K562 (cell line): ENCODE results near the gene NLE1. TPM values are rescaled to one million over a fixed set of nuclear protein-coding genes. Genes with fewer than 3 reads are reported as not detected.

Experiments used
- ATAC-seq: fragments of 200-7000 bp; cut with Tn5 transposase; 3 replicates; pipeline ENCODE4 v1.9.1; 2020; ENCODE audit warnings: moderate library complexity
- BruUV-seq: library from RNA; stranded (reverse); fragments of 400-500 nt; replicated peaks from 2 replicates; lab custom pipeline; 2021; lab: Mats Ljungman, UMichigan
- CTCF ChIA-PET: fragments of 300-600 bp; formaldehyde crosslinking; extraction: SDS; loops from one replicate; lab custom pipeline; 2021; ENCODE audit warnings: low intra/inter-chr PET ratio; lab: Yijun Ruan, JAX
- POLR2A ChIA-PET: fragments of 300-600, 350-650 bp; sonication (Branson Sonifier 250); formaldehyde crosslinking; extraction: SDS; loops from one replicate; lab custom pipeline; 2021; ENCODE audit warnings: antibody characterized with exemption, inconsistent platforms; lab: Yijun Ruan, JAX
- DNase-seq, 4 experiments: peaks; one replicate each; pipeline versions ENCODE4 v3.0.0 to v3.0.0-alpha.2; 2011 to 2018; ENCODE audit warnings: low spot score in 3 of 4, mixed read lengths in 3 of 4; ENCODE audit errors: extremely low read depth in 1 of 4
- FAIRE-seq: peaks from 2 replicates; lab custom pipeline; 2011; peaks lifted over from hg19 to GRCh38; lab: Jason Lieb, UNC
- H2AFZ ChIP-seq: 2 replicates; pipeline ENCODE4 v1.6.0; 2011; ENCODE audit warnings: low read depth, low read length, control low read depth, inconsistent platforms
- H3K27ac ChIP-seq: fragments of 200-600 bp; 3 replicates; pipeline ENCODE4 v1.8.0; 2011; ENCODE audit warnings: low read depth, mild to moderate bottlenecking, control low read depth, inconsistent platforms, low read length, moderate library complexity, mixed read lengths; ENCODE audit errors: extremely low read depth
- H3K27me3 ChIP-seq, 2 experiments: fragments of 300-600 bp in 1 of 2; 2 replicates in 1 of 2; 3 replicates in 1 of 2; pipeline versions ENCODE4 v1.6.0 to v1.8.0; 2011; ENCODE audit warnings: inconsistent platforms in 2 of 2, low read length in 2 of 2, mild to moderate bottlenecking in 1 of 2, mixed read lengths in 1 of 2, moderate library complexity in 1 of 2; ENCODE audit not compliant: control insufficient read depth in 2 of 2, insufficient read depth in 2 of 2
- H3K36me3 ChIP-seq: fragments of 300-600 bp; 3 replicates; pipeline ENCODE4 v1.8.0; 2011; ENCODE audit warnings: mild to moderate bottlenecking, low read length, inconsistent platforms; ENCODE audit not compliant: control insufficient read depth, insufficient read depth
- H3K4me1 ChIP-seq, 2 experiments: fragments of 200-600 bp in 1 of 2; replicated peaks in 1 of 2; 2 replicates in 1 of 2; 3 replicates in 1 of 2; pipeline versions ENCODE4 v1.5.1 to v1.8.0; 2011; ENCODE audit warnings: inconsistent platforms in 2 of 2, low read length in 2 of 2, mild to moderate bottlenecking in 1 of 2, mixed read lengths in 1 of 2, moderate library complexity in 1 of 2; ENCODE audit not compliant: control insufficient read depth in 2 of 2, insufficient read depth in 2 of 2
- H3K4me2 ChIP-seq: 2 replicates; pipeline ENCODE4 v1.6.1; 2011; ENCODE audit warnings: low read length, control low read depth, inconsistent platforms, mixed read lengths; ENCODE audit not compliant: insufficient read depth
- H3K4me3 ChIP-seq: fragments of 200-600 bp; sonication (generic), shearing (Covaris generic); 2 replicates; pipeline ENCODE4 v1.5.1; 2016; ENCODE audit warnings: control low read depth, inconsistent platforms
- H3K79me2 ChIP-seq: fragments of 200-600 bp; 3 replicates; pipeline ENCODE4 v1.8.0; 2011; ENCODE audit warnings: low read length, inconsistent platforms; ENCODE audit not compliant: control insufficient read depth, insufficient read depth
- H3K9ac ChIP-seq, 2 experiments: 2 replicates each; pipeline versions ENCODE4 v1.6.0 to v1.6.1; 2011; ENCODE audit warnings: low read depth in 2 of 2, low read length in 2 of 2, control low read depth in 1 of 2, inconsistent platforms in 1 of 2, mild to moderate bottlenecking in 1 of 2, mixed read lengths in 1 of 2; ENCODE audit not compliant: insufficient read depth in 1 of 2
- H3K9me1 ChIP-seq: one replicate; pipeline ENCODE4 v1.6.0; 2011; ENCODE audit warnings: inconsistent platforms, mild to moderate bottlenecking, low read length, moderate library complexity; ENCODE audit not compliant: control insufficient read depth, insufficient read depth
- H3K9me3 ChIP-seq: replicated peaks from 2 replicates; pipeline ENCODE4 v1.5.1; 2011; ENCODE audit warnings: low read depth, low read length, inconsistent platforms; ENCODE audit not compliant: control insufficient read depth, insufficient read depth
- H4K20me1 ChIP-seq: replicated peaks from 2 replicates; pipeline ENCODE4 v1.6.1; 2011; ENCODE audit warnings: low read length, inconsistent platforms, mixed read lengths; ENCODE audit not compliant: control insufficient read depth, insufficient read depth
- CC2D1A ChIP-seq: fragments of 450-650 bp; IDR thresholded peaks from 2 replicates; pipeline ENCODE4 v1.6.1; 2017; ENCODE audit warnings: mild to moderate bottlenecking
- RBM39 ChIP-seq: fragments of 200-400 bp; formaldehyde crosslinking; optimal IDR thresholded peaks from 2 replicates; pipeline ENCODE3; 2018; ENCODE audit warnings: low read depth, low read length
- RUNX1 ChIP-seq: sonication (generic); IDR thresholded peaks from 2 replicates; pipeline ENCODE4 v1.6.1; 2016; ENCODE audit warnings: antibody characterized with exemption, low read depth
- SMAD4 ChIP-seq: fragments of 250-450 bp; sonication (Bioruptor Pico); conservative IDR thresholded peaks from 2 replicates; pipeline ENCODE4 v1.8.0; 2021; ENCODE audit warnings: inconsistent platforms, mild to moderate bottlenecking, moderate library complexity
- SMARCA4 ChIP-seq: fragments of 450-650 bp; IDR thresholded peaks from 2 replicates; pipeline ENCODE4 v1.6.1; 2016
- SMARCE1 ChIP-seq: fragments of 450-650 bp; IDR thresholded peaks from 2 replicates; pipeline ENCODE4 v1.7.1; 2016; ENCODE audit warnings: mild to moderate bottlenecking
- TAF7 ChIP-seq: fragments of 450-650 bp; IDR thresholded peaks from 2 replicates; pipeline ENCODE4 v1.6.1; 2016; ENCODE audit warnings: missing genetic modification characterization, missing compliant biosample characterization
- WGBS: fragments of 100-300 bp; shearing (Covaris generic); methylation state at CpG from one replicate; pipeline ENCODE4 v1.1.6; 2016; ENCODE audit warnings: low coverage, mixed read lengths; ENCODE audit not compliant: insufficient coverage; ENCODE audit errors: missing lambda C conversion rate; 5-methylcytosine and 5-hydroxymethylcytosine counted together
- in situ Hi-C: fragments of 300-500 bp; cut with MboI; formaldehyde crosslinking; loops from 4 replicates; pipeline ENCODE4 v1.15.0; 2018; ENCODE audit warnings: inconsistent platforms, mixed read lengths
- intact Hi-C: fragments of 100-400 bp; cut with micrococcal nuclease; formaldehyde crosslinking; loops from 2 replicates; pipeline ENCODE4 v1.14.2; 2022
- polyA plus RNA-seq, 8 experiments: library from polyadenylated mRNA; depleted of rRNA in 4 of 8; stranded (reverse) in 5 of 8; unstranded in 3 of 8; fragments of >200 nt; fragmentation: Nextera tagmentation in 2 of 8; fragmentation: Illumina TruSeq in 1 of 8; extraction: Ambion mirVana in 2 of 8; extraction: Trizol in 1 of 8; gene quantifications; 2 replicates each; pipeline versions ENCODE4 v1.2.1 to v1.2.3, GENCODE V29; 2011 to 2014; ENCODE audit warnings: inconsistent platforms in 1 of 8, missing spikeins in 1 of 8
- total RNA-seq, 7 experiments: library from RNA; depleted of rRNA in 6 of 7; stranded (reverse); fragments of >200 nt in 6 of 7; fragmentation: Illumina TruSeq in 2 of 7; extraction: Trizol in 2 of 7; gene quantifications; 2 replicates each; pipeline versions ENCODE4 v1.2.1 to v1.2.3, GENCODE V29; 2011 to 2021; ENCODE audit warnings: low replicate concordance in 1 of 7
- TF ChIP-seq, protein P1 (sequence below): fragments of 250-450 bp; sonication (Bioruptor Pico); IDR thresholded peaks from 2 replicates; pipeline ENCODE4 v1.9.0; 2021; ENCODE audit warnings: mild to moderate bottlenecking, inconsistent platforms
- TF ChIP-seq, protein P2 (sequence below): fragments of 250-450 bp; sonication (Bioruptor Pico); IDR thresholded peaks from 2 replicates; pipeline ENCODE4 v1.8.0; 2021; ENCODE audit warnings: moderate library complexity, mild to moderate bottlenecking, inconsistent platforms

NLE1 gene
- total and polyA plus RNA-seq, 9 of the 15 experiments (the other 6 are each of a cell fraction or from before 2014, with no cell fraction given): 3.8 to 69.0 (median 29.4) TPM

DNA sequence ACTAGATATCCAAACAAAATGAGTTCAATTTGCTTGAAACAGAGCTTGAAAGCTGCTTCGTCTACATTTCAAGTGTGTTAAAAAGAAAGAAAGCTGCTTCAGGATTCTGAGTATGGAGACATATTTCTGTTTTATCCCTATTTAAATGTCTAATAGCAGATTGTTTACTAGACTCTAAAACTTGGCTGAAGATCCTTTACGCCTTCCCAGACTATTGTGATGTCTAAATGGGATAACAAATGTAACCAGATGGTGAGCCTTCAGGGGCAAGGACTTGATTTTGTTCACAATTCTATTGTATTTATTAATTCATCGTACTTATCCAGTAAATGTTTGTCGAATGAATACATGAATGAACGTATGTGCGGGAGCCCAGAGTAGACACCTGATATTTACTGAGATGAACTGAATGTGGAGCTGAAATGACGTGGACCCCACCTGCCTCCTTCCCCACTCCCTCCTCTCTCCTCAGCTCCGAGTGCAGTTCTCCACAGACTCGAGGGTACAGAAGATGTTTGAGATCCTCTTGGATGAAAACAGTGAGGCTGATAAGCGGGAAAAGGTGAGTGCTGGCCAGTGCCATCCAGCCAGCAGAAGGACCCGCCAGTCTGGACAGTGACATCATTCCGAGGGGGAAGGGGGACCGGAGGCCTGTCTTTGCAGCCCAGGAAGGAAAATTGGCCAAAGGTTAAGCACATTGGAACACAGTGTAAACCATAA lies 10.5 kb upstream of the NLE1 start:
- in situ Hi-C loops (no loop called here), intact Hi-C loops (no loop called here)
- Histone ChIP-seq H3K4me3 (no peak overlapping the region), H2AFZ (no peak overlapping the region), H3K9me1 (no peaks in the 10 kb centered on the region), H3K36me3 (no peaks in the 10 kb centered on the region), H3K27ac (no peak overlapping the region), H3K27me3 (peaks cover 49 to 56% of the 10 kb centered on the region in 2 experiments), H3K79me2 (no peaks in the 10 kb centered on the region), H4K20me1 (0 out of 2 replicates have a peak, but pooled peaks cover 7% of the 10 kb centered on the region), H3K4me1 (no peaks in the 10 kb centered on the region), H3K9ac (no peak overlapping the region), H3K9me3 (no peaks in the 10 kb centered on the region), H3K4me2 (no peak overlapping the region)
- under 1% methylated on average over 13 of the region's 13 CpGs for WGBS
- TF ChIP-seq RUNX1: no peak
- TF ChIP-seq CC2D1A: no peak
- TF ChIP-seq SMARCA4: no peak
- TF ChIP-seq SMAD4 (CRISPR knock-in tag): no peak
- TF ChIP-seq SMARCE1: no peak
- TF ChIP-seq, protein P1, sequence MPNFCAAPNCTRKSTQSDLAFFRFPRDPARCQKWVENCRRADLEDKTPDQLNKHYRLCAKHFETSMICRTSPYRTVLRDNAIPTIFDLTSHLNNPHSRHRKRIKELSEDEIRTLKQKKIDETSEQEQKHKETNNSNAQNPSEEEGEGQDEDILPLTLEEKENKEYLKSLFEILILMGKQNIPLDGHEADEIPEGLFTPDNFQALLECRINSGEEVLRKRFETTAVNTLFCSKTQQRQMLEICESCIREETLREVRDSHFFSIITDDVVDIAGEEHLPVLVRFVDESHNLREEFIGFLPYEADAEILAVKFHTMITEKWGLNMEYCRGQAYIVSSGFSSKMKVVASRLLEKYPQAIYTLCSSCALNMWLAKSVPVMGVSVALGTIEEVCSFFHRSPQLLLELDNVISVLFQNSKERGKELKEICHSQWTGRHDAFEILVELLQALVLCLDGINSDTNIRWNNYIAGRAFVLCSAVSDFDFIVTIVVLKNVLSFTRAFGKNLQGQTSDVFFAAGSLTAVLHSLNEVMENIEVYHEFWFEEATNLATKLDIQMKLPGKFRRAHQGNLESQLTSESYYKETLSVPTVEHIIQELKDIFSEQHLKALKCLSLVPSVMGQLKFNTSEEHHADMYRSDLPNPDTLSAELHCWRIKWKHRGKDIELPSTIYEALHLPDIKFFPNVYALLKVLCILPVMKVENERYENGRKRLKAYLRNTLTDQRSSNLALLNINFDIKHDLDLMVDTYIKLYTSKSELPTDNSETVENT (CRISPR knock-in tag): no peak
- TF ChIP-seq, protein P2, sequence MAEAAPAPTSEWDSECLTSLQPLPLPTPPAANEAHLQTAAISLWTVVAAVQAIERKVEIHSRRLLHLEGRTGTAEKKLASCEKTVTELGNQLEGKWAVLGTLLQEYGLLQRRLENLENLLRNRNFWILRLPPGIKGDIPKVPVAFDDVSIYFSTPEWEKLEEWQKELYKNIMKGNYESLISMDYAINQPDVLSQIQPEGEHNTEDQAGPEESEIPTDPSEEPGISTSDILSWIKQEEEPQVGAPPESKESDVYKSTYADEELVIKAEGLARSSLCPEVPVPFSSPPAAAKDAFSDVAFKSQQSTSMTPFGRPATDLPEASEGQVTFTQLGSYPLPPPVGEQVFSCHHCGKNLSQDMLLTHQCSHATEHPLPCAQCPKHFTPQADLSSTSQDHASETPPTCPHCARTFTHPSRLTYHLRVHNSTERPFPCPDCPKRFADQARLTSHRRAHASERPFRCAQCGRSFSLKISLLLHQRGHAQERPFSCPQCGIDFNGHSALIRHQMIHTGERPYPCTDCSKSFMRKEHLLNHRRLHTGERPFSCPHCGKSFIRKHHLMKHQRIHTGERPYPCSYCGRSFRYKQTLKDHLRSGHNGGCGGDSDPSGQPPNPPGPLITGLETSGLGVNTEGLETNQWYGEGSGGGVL: no peak
- TF ChIP-seq TAF7 (tag): no peak
- no peak for TF ChIP-seq RBM39
- ChIA-PET POLR2A (no interaction called here), CTCF (no interaction called here)
- DNase-seq (no peak), ATAC-seq (no peak), FAIRE-seq (no peak)
- BruUV-seq: no TSS peak
